IMR-90 (cell line): ENCODE results near the gene DDX59. TPM values are rescaled to one million over a fixed set of nuclear protein-coding genes. Genes with fewer than 3 reads are reported as not detected.

Source experiments
- ATAC-seq: fragments of 200-7000 bp; cut with Tn5 transposase; 2 replicates; pipeline ENCODE4 v1.9.1; 2020; ENCODE audit warnings: low read depth, mild to moderate bottlenecking, moderate library complexity
- BruUV-seq: library from RNA; stranded (reverse); fragments of 400-500 nt; replicated peaks from 2 replicates; lab custom pipeline; 2021; lab: Mats Ljungman, UMichigan
- CTCF ChIA-PET: fragments of 300-600 bp; formaldehyde crosslinking; extraction: SDS; loops from one replicate; lab custom pipeline; 2021; ENCODE audit warnings: antibody characterized with exemption; lab: Yijun Ruan, JAX
- POLR2A ChIA-PET: fragments of 300-600 bp; sonication (Branson Sonifier 250); formaldehyde crosslinking; loops from one replicate; lab custom pipeline; 2022; ENCODE audit warnings: antibody characterized with exemption; ENCODE audit not compliant: unreplicated experiment; lab: Charles Lee
- DNase-seq: peaks from one replicate; pipeline ENCODE4 v3.0.0; 2013
- H2AFZ ChIP-seq: replicated peaks from 2 replicates; pipeline ENCODE3; 2013; ENCODE audit warnings: low read length, mild to moderate bottlenecking; ENCODE audit not compliant: poor library complexity
- H2AK5ac ChIP-seq: 2 replicates; pipeline ENCODE4 v1.6.1; 2013; ENCODE audit warnings: low read depth, low read length, inconsistent platforms
- H2AK9ac ChIP-seq: replicated peaks from 2 replicates; pipeline ENCODE3; 2013; ENCODE audit warnings: mild to moderate bottlenecking, low read depth, low read length, moderate library complexity; ENCODE audit not compliant: poor library complexity
- H2BK120ac ChIP-seq: 2 replicates; pipeline ENCODE4 v1.6.1; 2013; ENCODE audit warnings: low read depth, low read length, inconsistent platforms
- H2BK15ac ChIP-seq: 3 replicates; pipeline ENCODE4 v1.6.1; 2013; ENCODE audit warnings: low read depth, low read length, inconsistent platforms
- H2BK20ac ChIP-seq: 2 replicates; pipeline ENCODE4 v1.6.1; 2013; ENCODE audit warnings: low read depth, mild to moderate bottlenecking, inconsistent platforms, low read length, moderate library complexity
- H2BK5ac ChIP-seq: 2 replicates; pipeline ENCODE4 v1.6.1; 2013; ENCODE audit warnings: mild to moderate bottlenecking, low read depth, low read length, inconsistent platforms; ENCODE audit not compliant: poor library complexity, severe bottlenecking
- H3K14ac ChIP-seq: replicated peaks from 2 replicates; pipeline ENCODE4 v1.6.1; 2013; ENCODE audit warnings: low read depth, low read length, inconsistent platforms
- H3K18ac ChIP-seq: 2 replicates; pipeline ENCODE4 v1.6.1; 2013; ENCODE audit warnings: low read depth, low read length, control low read depth
- H3K23ac ChIP-seq: 2 replicates; pipeline ENCODE4 v1.6.1; 2013; ENCODE audit warnings: low read depth, low read length, inconsistent platforms
- H3K27ac ChIP-seq: 2 replicates; pipeline ENCODE4 v1.5.1; 2013; ENCODE audit warnings: mild to moderate bottlenecking, control low read depth, low read length; ENCODE audit not compliant: insufficient read depth
- H3K27me3 ChIP-seq: 2 replicates; pipeline ENCODE4 v1.6.1; 2013; ENCODE audit warnings: low read length; ENCODE audit not compliant: control insufficient read depth, insufficient read depth
- H3K36me3 ChIP-seq: 2 replicates; pipeline ENCODE4 v1.6.1; 2013; ENCODE audit warnings: low read length, mixed read lengths; ENCODE audit not compliant: control insufficient read depth, insufficient read depth
- H3K4ac ChIP-seq: 2 replicates; pipeline ENCODE4 v1.6.1; 2013; ENCODE audit warnings: low read depth, low read length, inconsistent platforms
- H3K4me1 ChIP-seq: 2 replicates; pipeline ENCODE4 v1.6.1; 2013; ENCODE audit warnings: low read length, mixed read lengths; ENCODE audit not compliant: control insufficient read depth, insufficient read depth
- H3K4me2 ChIP-seq: 2 replicates; pipeline ENCODE4 v1.6.1; 2013; ENCODE audit warnings: low read depth, mild to moderate bottlenecking, control low read depth, low read length, moderate library complexity
- H3K4me3 ChIP-seq: 2 replicates; pipeline ENCODE4 v1.5.1; 2013; ENCODE audit warnings: low read depth, mild to moderate bottlenecking, control low read depth, low read length, moderate library complexity; ENCODE audit not compliant: insufficient read depth
- H3K56ac ChIP-seq: 2 replicates; pipeline ENCODE4 v1.6.1; 2013; ENCODE audit warnings: low read length, inconsistent platforms; ENCODE audit not compliant: insufficient read depth; ENCODE audit errors: extremely low read depth
- H3K79me1 ChIP-seq, 2 experiments: 2 replicates each; pipeline ENCODE4 v1.6.1; 2013; ENCODE audit warnings: low read length in 2 of 2, inconsistent platforms in 1 of 2, low read depth in 1 of 2
- H3K9ac ChIP-seq: 2 replicates; pipeline ENCODE4 v1.6.1; 2013; ENCODE audit warnings: low read depth, low read length, control low read depth
- H3K9me1 ChIP-seq: 2 replicates; pipeline ENCODE4 v1.6.1; 2013; ENCODE audit warnings: low read length, inconsistent platforms; ENCODE audit not compliant: insufficient read depth
- H3K9me3 ChIP-seq: 2 replicates; pipeline ENCODE4 v1.6.1; 2013; ENCODE audit warnings: low read length; ENCODE audit not compliant: control insufficient read depth, insufficient read depth
- H4K20me1 ChIP-seq: 2 replicates; pipeline ENCODE4 v1.6.1; 2013; ENCODE audit warnings: low read length, inconsistent platforms; ENCODE audit not compliant: insufficient read depth
- H4K5ac ChIP-seq: 2 replicates; pipeline ENCODE4 v1.6.1; 2013; ENCODE audit warnings: mild to moderate bottlenecking, low read depth, low read length, control low read depth
- H4K8ac ChIP-seq, 2 experiments: 2 replicates each; pipeline ENCODE4 v1.6.1; 2013; ENCODE audit warnings: low read depth in 2 of 2, low read length in 2 of 2, control low read depth in 1 of 2, inconsistent platforms in 1 of 2
- H4K91ac ChIP-seq: 2 replicates; pipeline ENCODE4 v1.6.1; 2013; ENCODE audit warnings: low read depth, low read length, inconsistent platforms; ENCODE audit not compliant: insufficient read depth
- BHLHE40 ChIP-seq: fragments of 150-350 bp; IDR thresholded peaks from 2 replicates; pipeline ENCODE4 v1.6.1; 2016; ENCODE audit warnings: mild to moderate bottlenecking, low read depth, low read length
- RAD21 ChIP-seq: IDR thresholded peaks from 2 replicates; pipeline ENCODE4 v1.6.1; 2012; ENCODE audit warnings: low read length, improper control_type of control experiment
- RFX5 ChIP-seq: IDR thresholded peaks from 2 replicates; pipeline ENCODE4 v1.8.0; 2012; ENCODE audit warnings: low read depth, mild to moderate bottlenecking, low read length, moderate library complexity
- USF2 ChIP-seq: fragments of 150-350 bp; IDR thresholded peaks from 2 replicates; pipeline ENCODE4 v1.6.1; 2017; ENCODE audit warnings: mild to moderate bottlenecking, antibody characterized with exemption, low read length, low read depth
- WGBS, 2 experiments: methylation state at CpG; one replicate each; pipeline versions ENCODE4 v1.1.5 to v1.1.7; 2013; ENCODE audit warnings: missing lambda C conversion rate in 2 of 2; ENCODE audit not compliant: insufficient read length in 1 of 2; ENCODE audit errors: extremely low coverage in 2 of 2; 5-methylcytosine and 5-hydroxymethylcytosine counted together
- dilution Hi-C: fragments of 300-500 bp; cut with HindIII; formaldehyde crosslinking; loops from one replicate; pipeline ENCODE4 v1.14.3; 2018; ENCODE audit warnings: low sequenced_read_pairs; ENCODE audit not compliant: unreplicated experiment
- in situ Hi-C: fragments of 300-500 bp; cut with MboI; formaldehyde crosslinking; loops from 3 replicates; pipeline ENCODE4 v1.14.3; 2019; ENCODE audit warnings: low sequenced_read_pairs, inconsistent platforms, mixed read lengths
- intact Hi-C: fragments of 100-400 bp; cut with micrococcal nuclease; formaldehyde crosslinking; loops from 2 replicates; pipeline ENCODE4 v1.10.0; 2022
- polyA plus RNA-seq, 3 experiments: library from polyadenylated mRNA; depleted of rRNA; stranded (reverse); fragments of >200 nt; gene quantifications; 2 replicates each; pipeline ENCODE4 v1.2.3, GENCODE V29; 2012; ENCODE audit warnings: low replicate concordance in 1 of 3
- total RNA-seq: library from RNA; depleted of rRNA; stranded (reverse); fragments of >200 nt; gene quantifications from 2 replicates; pipeline ENCODE4 v1.2.3, GENCODE V29; 2012

Gene DDX59
- total and polyA plus RNA-seq, 2 of the 4 experiments (the other 2 are of a cell fraction) = 8.6 to 9.1 TPM

- no peak overlapping the region for H2AK9ac ChIP-seq
- H4K8ac ChIP-seq = no peak overlapping the region
- H2BK15ac ChIP-seq = no peak overlapping the region
- H2AK5ac ChIP-seq = no peak overlapping the region
- no peaks in the 10 kb centered on the region for H3K27me3 ChIP-seq
- intact Hi-C loops (loop anchor here (5.0 kb wide), 1 partner anchor 39 kb away; no protein-coding TSS in a partner anchor), in situ Hi-C loops (no loop called here), dilution Hi-C loops (no loop called here)
- no peaks in the 10 kb centered on the region for H3K79me1 ChIP-seq
- H3K27ac ChIP-seq = no peak overlapping the region
- ChIA-PET CTCF (no interaction called here), POLR2A (interaction anchor here (1.5 kb wide), 1 partner anchor 13 kb away, joined by 3 read pairs; the partner anchor contains the start of gene DDX59)
- H3K14ac ChIP-seq = no peak overlapping the region
- H3K18ac ChIP-seq = no peak overlapping the region
- no peak overlapping the region for H3K56ac ChIP-seq
- H3K9ac ChIP-seq = no peak overlapping the region
- no peak overlapping the region for H3K4ac ChIP-seq
- WGBS, 2 experiments = no CpG with 5 or more reads among the region's 1 CpG
- H4K20me1 ChIP-seq = no peaks in the 10 kb centered on the region
- no peaks in the 10 kb centered on the region for H3K9me3 ChIP-seq
- no peak overlapping the region for H2BK120ac ChIP-seq
- no peak overlapping the region for H4K91ac ChIP-seq
- no peak for DNase-seq
- no peak overlapping the region for H2BK20ac ChIP-seq
- H4K5ac ChIP-seq = no peak overlapping the region
- H3K4me2 ChIP-seq = no peak overlapping the region
- no peak for ATAC-seq
- no TSS peak for BruUV-seq
- H3K9me1 ChIP-seq = no peaks in the 10 kb centered on the region
- H3K36me3 ChIP-seq = no peaks in the 10 kb centered on the region
- TF ChIP-seq RAD21 = no peak
- TF ChIP-seq RFX5 = no peak
- no peak for TF ChIP-seq USF2
- no peak for TF ChIP-seq BHLHE40
- H3K4me3 ChIP-seq = no peak overlapping the region
- no peak overlapping the region for H2AFZ ChIP-seq
- no peak overlapping the region for H2BK5ac ChIP-seq
- H3K23ac ChIP-seq = no peak overlapping the region
- no peaks in the 10 kb centered on the region for H3K4me1 ChIP-seq
These were observed 13.6 kb upstream of the DDX59 start for GRCh38 chr1:200683298-200683697.
